GM13976 (cell line): ENCODE measurements around the gene KPNA1.
"Not testable (repeated sequence)": the region's sequence is repeated elsewhere in the genome, so short reads cannot be mapped to it uniquely, and the experiment has no call there.

ENCODE experiments used
- DNase-seq: peaks from one replicate; pipeline ENCODE4 v3.0.0; 2012; ENCODE audit warnings: low spot score
- CTCF ChIP-seq: IDR thresholded peaks from 2 replicates; pipeline ENCODE4 v1.5.1; 2012; ENCODE audit warnings: borderline replicate concordance, mild to moderate bottlenecking; ENCODE audit not compliant: insufficient read depth; ENCODE audit errors: extremely low read depth, missing control alignments, control extremely low read depth
- in situ Hi-C: fragments of 300-500 bp; cut with MboI; formaldehyde crosslinking; loops from one replicate; pipeline ENCODE4 v1.12.0; 2022; ENCODE audit warnings: low sequenced_read_pairs, mixed read lengths, inconsistent platforms; ENCODE audit not compliant: unreplicated experiment

KPNA1 gene

GRCh38 chr3:122515020-122515468, 305 bp upstream of the KPNA1 start:
- DNase-seq: no peak
- in situ Hi-C loops: no loop called here
- no peak for TF ChIP-seq CTCF

GRCh38 chr3:122513386-122514122, 1.2 kb downstream of the KPNA1 start:
- no peak for TF ChIP-seq CTCF
- in situ Hi-C loops: no loop called here
- no peak for DNase-seq

GRCh38 chr3:122512284-122512683, 2.5 kb downstream of the KPNA1 start:
- DNase-seq: no peak
- in situ Hi-C loops: no loop called here
- TF ChIP-seq CTCF: no peak

- no peak for TF ChIP-seq CTCF
- DNase-seq: no peak
- in situ Hi-C loops: no loop called here
These were observed 3.7 kb downstream of the KPNA1 start for GRCh38 chr3:122510878-122511535.

GRCh38 chr3:122508944-122509343, 5.8 kb downstream of the KPNA1 start:
- DNase-seq, in situ Hi-C loops: not testable (repeated sequence)

GRCh38 chr3:122508135-122508914, 6.4 kb downstream of the KPNA1 start:
- in situ Hi-C loops: no loop called here
- no peak for TF ChIP-seq CTCF

More at GRCh38 chr3:122508135-122508914, 6.4 kb downstream of the KPNA1 start:
- DNase-seq: no peak
